Measurements from ENCODE around the gene SUMO2.
"Not testable (repeated sequence)": the region's sequence is repeated elsewhere in the genome, so short reads cannot be mapped to it uniquely, and the experiment has no call there.

SUMO2 gene

GRCh38 chr17:75181110-75181509 is 1.6 kb downstream of the SUMO2 start:
- no peak for FAIRE-seq

- no peak for FAIRE-seq
Measured at GRCh38 chr17:75178453-75178852, 4.3 kb downstream of the SUMO2 start.

- FAIRE-seq, result no peak
Measured at GRCh38 chr17:75176625-75177024, 6.1 kb downstream of the SUMO2 start.

- no peak for FAIRE-seq
Measured at GRCh38 chr17:75174996-75175395, 7.8 kb downstream of the SUMO2 start.

GRCh38 chr17:75173526-75173925 is 9.2 kb downstream of the SUMO2 start:
- no peak for FAIRE-seq

- no peak for FAIRE-seq
Measured at GRCh38 chr17:75168998-75169397, 13.8 kb downstream of the SUMO2 start.

- not testable (repeated sequence) for FAIRE-seq
Measured at GRCh38 chr17:75164606-75165005, 18.2 kb downstream of the SUMO2 start.

GRCh38 chr17:75163074-75163473 is 19.7 kb downstream of the SUMO2 start:
- FAIRE-seq, result no peak

- no peak for FAIRE-seq
Measured at GRCh38 chr17:75160211-75160610, 22.5 kb downstream of the SUMO2 start.

- no peak for FAIRE-seq
Measured at GRCh38 chr17:75159196-75160031, 23.3 kb downstream of the SUMO2 start.

GRCh38 chr17:75158480-75158879 is 24.3 kb downstream of the SUMO2 start:
- FAIRE-seq, result not testable (repeated sequence)

GRCh38 chr17:75155191-75155601 is 27.6 kb downstream of the SUMO2 start:
- no peak for FAIRE-seq

- FAIRE-seq, result peak; percentile 97
Measured at GRCh38 chr17:75154195-75155106, 28.3 kb downstream of the SUMO2 start, which contains the start of gene JPT1. Gene JPT1 (minus strand): TSS chr17:75154512. CDS start chr17:75154397, 115 bp downstream.

GRCh38 chr17:75153780-75154194 is 29.0 kb downstream of the SUMO2 start:
- no peak for FAIRE-seq

- FAIRE-seq, result no peak
Measured at GRCh38 chr17:75152922-75153779, 29.6 kb downstream of the SUMO2 start.

GRCh38 chr17:75152523-75152921 is 30.2 kb downstream of the SUMO2 start:
- no peak for FAIRE-seq

GRCh38 chr17:75151930-75152329 is 30.8 kb downstream of the SUMO2 start:
- no peak for FAIRE-seq

GRCh38 chr17:75147878-75148546 is 34.7 kb downstream of the SUMO2 start:
- FAIRE-seq, result no peak

- no peak for FAIRE-seq
Measured at GRCh38 chr17:75146592-75146991, 36.2 kb downstream of the SUMO2 start.

- no peak for FAIRE-seq
Measured at GRCh38 chr17:75144816-75145512, 37.8 kb downstream of the SUMO2 start.

GRCh38 chr17:75142236-75142971 is 40.4 kb downstream of the SUMO2 start:
- FAIRE-seq, result no peak
